SK-N-SH (cell line): ENCODE results near the gene C9orf50. TPM values are rescaled to one million over a fixed set of nuclear protein-coding genes. Genes with fewer than 3 reads are reported as not detected.

Experiments
- CTCF ChIA-PET: fragments of 300-600, 350-600 bp; formaldehyde crosslinking; extraction: SDS; loops from one replicate; lab custom pipeline; 2021; lab: Yijun Ruan, JAX
- POLR2A ChIA-PET: fragments of 350-600 bp; sonication (Branson Sonifier 250); formaldehyde crosslinking; extraction: SDS; loops from one replicate; lab custom pipeline; 2020; ENCODE audit warnings: antibody characterized with exemption, inconsistent platforms; lab: Yijun Ruan, JAX
- DNase-seq: peaks from one replicate; pipeline ENCODE4 v3.0.0; 2012
- H2AFZ ChIP-seq: fragments of 200-600 bp; sonication (generic); 2 replicates; pipeline ENCODE4 v1.8.1; 2016; ENCODE audit warnings: antibody characterized with exemption, mild to moderate bottlenecking, low read depth
- H3F3A ChIP-seq: fragments of 200-600 bp; sonication (generic); replicated peaks from 2 replicates; pipeline ENCODE3; 2016; ENCODE audit warnings: antibody characterized with exemption, mild to moderate bottlenecking; ENCODE audit not compliant: insufficient read depth
- H3K27ac ChIP-seq, 2 experiments: fragments of 200-500 bp in 1 of 2; fragments of 200-600 bp in 1 of 2; sonication (Bioruptor generic) in 1 of 2; sonication (generic), shearing (Covaris generic) in 1 of 2; 2 replicates each; pipeline versions ENCODE4 v1.5.1 to v1.6.1; 2014 to 2016; ENCODE audit warnings: low read depth in 2 of 2, inconsistent platforms in 1 of 2, low read length in 1 of 2, mild to moderate bottlenecking in 1 of 2, mixed read lengths in 1 of 2
- H3K27me3 ChIP-seq: fragments of 200-600 bp; sonication (generic), shearing (Covaris generic); 2 replicates; pipeline ENCODE4 v1.6.1; 2016; ENCODE audit warnings: mixed run types; ENCODE audit not compliant: insufficient read depth
- H3K36me3 ChIP-seq, 2 experiments: fragments of 200-500 bp in 1 of 2; fragments of 200-600 bp in 1 of 2; sonication (Bioruptor generic) in 1 of 2; sonication (generic) in 1 of 2; replicated peaks in 1 of 2; 2 replicates each; pipeline versions ENCODE3 to v1.5.1; 2014 to 2016; ENCODE audit warnings: low read length in 1 of 2, mild to moderate bottlenecking in 1 of 2; ENCODE audit not compliant: insufficient read depth in 2 of 2, control insufficient read depth in 1 of 2
- H3K4me1 ChIP-seq, 2 experiments: fragments of 200-500 bp in 1 of 2; fragments of 200-600 bp in 1 of 2; sonication (Bioruptor generic) in 1 of 2; sonication (generic), shearing (Covaris generic) in 1 of 2; 2 replicates each; pipeline versions ENCODE4 v1.5.1 to v1.6.1; 2014 to 2016; ENCODE audit warnings: low read depth in 1 of 2, low read length in 1 of 2, mixed run types in 1 of 2; ENCODE audit not compliant: insufficient read depth in 2 of 2, control insufficient read depth in 1 of 2
- H3K4me2 ChIP-seq: fragments of 200-600 bp; sonication (generic), shearing (Covaris generic); 2 replicates; pipeline ENCODE4 v1.6.1; 2017; ENCODE audit warnings: mixed run types
- H3K4me3 ChIP-seq, 2 experiments: fragments of 200-500 bp in 1 of 2; fragments of 200-600 bp in 1 of 2; sonication (Bioruptor generic) in 1 of 2; sonication (generic), shearing (Covaris generic) in 1 of 2; 2 replicates each; pipeline versions ENCODE4 v1.5.1 to v1.8.1; 2014 to 2016; ENCODE audit warnings: low read depth in 2 of 2, inconsistent platforms in 1 of 2, low read length in 1 of 2, mild to moderate bottlenecking in 1 of 2, mixed read lengths in 1 of 2, moderate library complexity in 1 of 2
- H3K79me2 ChIP-seq: fragments of 200-600 bp; sonication (generic); 2 replicates; pipeline ENCODE4 v1.8.1; 2017; ENCODE audit warnings: mild to moderate bottlenecking; ENCODE audit not compliant: insufficient read depth
- H3K9ac ChIP-seq: fragments of 200-600 bp; sonication (generic); 2 replicates; pipeline ENCODE4 v1.6.1; 2017; ENCODE audit warnings: mixed run types
- H3K9me2 ChIP-seq: fragments of 200-600 bp; sonication (generic); 2 replicates; pipeline ENCODE4 v1.6.1; 2017; ENCODE audit warnings: mixed run types
- H3K9me3 ChIP-seq: fragments of 200-600 bp; sonication (generic); 2 replicates; pipeline ENCODE4 v1.6.1; 2017; ENCODE audit warnings: mixed run types, mild to moderate bottlenecking, moderate library complexity
- H4K20me1 ChIP-seq: fragments of 200-600 bp; sonication (generic); 2 replicates; pipeline ENCODE4 v1.6.1; 2017; ENCODE audit warnings: mild to moderate bottlenecking, mixed run types; ENCODE audit not compliant: insufficient read depth
- ELF1 ChIP-seq: IDR thresholded peaks from 2 replicates; pipeline ENCODE4 v1.4.0; 2012
- EZH2phosphoT487 ChIP-seq: fragments of 200-600 bp; sonication (generic); IDR thresholded peaks from 2 replicates; pipeline ENCODE4 v1.6.1; 2017; ENCODE audit warnings: low read depth, mixed run types, mild to moderate bottlenecking, antibody characterized with exemption, moderate library complexity, borderline replicate concordance
- FOSL2 ChIP-seq: IDR thresholded peaks from 2 replicates; pipeline ENCODE4 v1.4.0; 2012; ENCODE audit warnings: low read depth, mild to moderate bottlenecking, moderate library complexity, borderline replicate concordance
- FOXJ3 ChIP-seq: sonication (generic); formaldehyde crosslinking; IDR thresholded peaks from 2 replicates; pipeline ENCODE4 v1.5.1; 2020; ENCODE audit warnings: mild to moderate bottlenecking, missing genetic modification reagents
- FOXM1 ChIP-seq: IDR thresholded peaks from 2 replicates; pipeline ENCODE4 v1.4.0; 2012; ENCODE audit warnings: low read depth, mild to moderate bottlenecking
- GABPA ChIP-seq: IDR thresholded peaks from 2 replicates; pipeline ENCODE4 v1.4.0; 2012; ENCODE audit warnings: low read depth, mild to moderate bottlenecking
- MEF2A ChIP-seq: IDR thresholded peaks from 2 replicates; pipeline ENCODE4 v1.4.0; 2012; ENCODE audit warnings: low read depth, borderline replicate concordance
- NRF1 ChIP-seq: IDR thresholded peaks from 2 replicates; pipeline ENCODE4 v1.6.1; 2012; ENCODE audit warnings: low read depth, mild to moderate bottlenecking, low read length
- POLR2AphosphoS5 ChIP-seq: IDR thresholded peaks from 2 replicates; pipeline ENCODE4 v1.6.1; 2012; ENCODE audit warnings: low read depth, low read length
- SIN3A ChIP-seq: IDR thresholded peaks from 2 replicates; pipeline ENCODE4 v1.6.1; 2012; ENCODE audit warnings: low read depth, mild to moderate bottlenecking, low read length, moderate library complexity, borderline replicate concordance
- TAF1 ChIP-seq: IDR thresholded peaks from 2 replicates; pipeline ENCODE4 v1.6.1; 2012; ENCODE audit warnings: low read depth, mild to moderate bottlenecking, low read length, moderate library complexity, borderline replicate concordance
- WGBS: methylation state at CpG from one replicate; pipeline ENCODE4 v1.1.6; 2017; ENCODE audit warnings: low lambda C conversion rate; 5-methylcytosine and 5-hydroxymethylcytosine counted together
- polyA plus RNA-seq, 3 experiments: library from polyadenylated mRNA; depleted of rRNA; stranded (reverse); fragments of >200 nt; gene quantifications; 2 replicates each; pipeline ENCODE4 v1.2.3, GENCODE V29; 2012
- TF ChIP-seq, protein P1 (sequence below): fragments of 150-350 bp; IDR thresholded peaks from 2 replicates; pipeline ENCODE4 v1.6.1; 2017; ENCODE audit warnings: antibody characterized with exemption, low read length, low read depth, borderline replicate concordance
- TF ChIP-seq, protein P2 (sequence below): fragments of 150-350 bp; IDR thresholded peaks from 2 replicates; pipeline ENCODE4 v1.6.1; 2016; ENCODE audit warnings: mild to moderate bottlenecking, low read depth, low read length
- TF ChIP-seq, protein P3 (sequence below): IDR thresholded peaks from 2 replicates; pipeline ENCODE4 v1.4.0; 2012; ENCODE audit warnings: low read depth, borderline replicate concordance

The C9orf50 gene
- polyA plus RNA-seq, 1 of the 3 experiments (the other 2 are of a cell fraction): 0.30 TPM

DNA sequence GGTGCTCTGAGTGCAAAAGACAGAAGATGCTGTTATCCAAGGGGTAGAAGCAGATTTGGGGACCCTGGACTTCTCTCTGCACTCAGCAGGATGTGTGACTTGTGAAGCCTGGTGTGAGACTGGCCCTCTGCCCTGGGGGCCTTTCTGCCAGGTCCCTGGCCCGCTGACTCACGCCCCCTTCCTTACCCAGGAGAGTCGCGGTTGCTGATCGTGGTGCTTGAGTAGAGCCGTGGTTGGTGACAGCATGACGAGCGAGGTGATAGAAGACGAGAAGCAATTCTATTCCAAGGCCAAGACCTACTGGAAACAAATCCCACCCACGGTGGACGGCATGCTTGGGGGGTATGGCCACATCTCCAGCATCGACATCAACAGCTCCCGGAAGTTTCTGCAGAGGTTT, 11.6 kb upstream of the C9orf50 start:
- H3K27ac ChIP-seq: no peak overlapping the region; a peak in 1 of 4 replicates
- WGBS: 91% methylated on average over 13 of the region's 13 CpGs

DNA sequence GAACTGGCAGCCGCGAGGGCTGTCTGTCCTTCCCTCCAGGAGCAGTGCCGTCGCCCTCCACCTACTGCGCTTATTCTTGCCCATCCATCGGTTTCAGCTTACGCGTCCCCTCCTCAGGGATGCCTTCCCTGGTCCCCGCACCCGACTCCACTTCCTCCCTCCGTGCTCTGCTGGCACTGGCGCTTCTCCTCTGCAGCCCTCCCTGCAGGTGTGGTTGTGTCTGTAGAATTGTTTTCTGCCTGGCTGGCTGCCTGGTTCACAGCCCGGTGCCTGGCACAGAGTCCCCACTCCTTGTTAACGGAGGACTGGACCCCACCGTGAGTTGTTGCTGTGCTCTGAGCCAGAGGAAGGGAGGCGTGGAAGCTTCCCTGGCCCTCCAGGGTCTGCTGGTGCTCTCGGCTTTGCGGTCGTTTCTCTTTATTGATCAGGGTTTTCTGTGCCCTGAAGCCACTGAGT, 10.8 kb upstream of the C9orf50 start:
- Histone ChIP-seq H3K27me3 (no peaks in the 10 kb centered on the region), H4K20me1 (peaks cover 74% of the 10 kb centered on the region), H3K79me2 (peaks cover 91% of the 10 kb centered on the region), H3K9me3 (no peaks in the 10 kb centered on the region), H3K4me2 (no peak overlapping the region), H3K27ac (no peak overlapping the region; a peak in 1 of 4 replicates), H3K9me2 (no peaks in the 10 kb centered on the region), H3F3A (peaks cover 2% of the 10 kb centered on the region), H3K36me3 (peaks cover 17 to 31% of the 10 kb centered on the region in 2 experiments), H3K9ac (no peak overlapping the region), H3K4me3 (no peak overlapping the region), H2AFZ (no peak overlapping the region), H3K4me1 (peaks cover 18 to 34% of the 10 kb centered on the region in 2 experiments; a peak in 2 of 4 replicates)
- POLR2A ChIA-PET: no interaction called here
- CTCF ChIA-PET: interaction anchor here (0.8 to 12.8 kb wide), 6 partner anchors 9 to 491 kb away, joined by 3 to 212 read pairs (median 3); partner anchors contain the start of genes ASB6 and C9orf50
- TF ChIP-seq, protein P1, sequence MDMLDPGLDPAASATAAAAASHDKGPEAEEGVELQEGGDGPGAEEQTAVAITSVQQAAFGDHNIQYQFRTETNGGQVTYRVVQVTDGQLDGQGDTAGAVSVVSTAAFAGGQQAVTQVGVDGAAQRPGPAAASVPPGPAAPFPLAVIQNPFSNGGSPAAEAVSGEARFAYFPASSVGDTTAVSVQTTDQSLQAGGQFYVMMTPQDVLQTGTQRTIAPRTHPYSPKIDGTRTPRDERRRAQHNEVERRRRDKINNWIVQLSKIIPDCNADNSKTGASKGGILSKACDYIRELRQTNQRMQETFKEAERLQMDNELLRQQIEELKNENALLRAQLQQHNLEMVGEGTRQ: no peak
- 86% methylated on average over 18 of the region's 19 CpGs for WGBS
- DNase-seq: no peak

More for the DNA sequence above, 11.6 kb upstream of the C9orf50 start:
- Histone ChIP-seq H3K36me3 (peaks cover 17 to 38% of the 10 kb centered on the region in 2 experiments), H4K20me1 (peaks cover 74% of the 10 kb centered on the region), H3K4me2 (no peak overlapping the region), H2AFZ (no peak overlapping the region), H3K4me3 (no peak overlapping the region), H3K9ac (no peak overlapping the region), H3F3A (peaks cover 3% of the 10 kb centered on the region), H3K9me3 (no peaks in the 10 kb centered on the region), H3K4me1 (peaks cover 17 to 26% of the 10 kb centered on the region in 2 experiments; a peak in 2 of 4 replicates), H3K27me3 (no peaks in the 10 kb centered on the region), H3K79me2 (peaks cover 83% of the 10 kb centered on the region), H3K9me2 (no peaks in the 10 kb centered on the region)
- ChIA-PET POLR2A (no interaction called here), CTCF (interaction anchor here (1.2 to 2.1 kb wide), 2 partner anchors 158 to 501 kb away, joined by 3 to 8 read pairs; no protein-coding TSS in a partner anchor)
- TF ChIP-seq FOSL2 (no peak), FOXJ3 (CRISPR knock-in tag) (no peak), TAF1 (no peak)
- TF ChIP-seq, protein P2, sequence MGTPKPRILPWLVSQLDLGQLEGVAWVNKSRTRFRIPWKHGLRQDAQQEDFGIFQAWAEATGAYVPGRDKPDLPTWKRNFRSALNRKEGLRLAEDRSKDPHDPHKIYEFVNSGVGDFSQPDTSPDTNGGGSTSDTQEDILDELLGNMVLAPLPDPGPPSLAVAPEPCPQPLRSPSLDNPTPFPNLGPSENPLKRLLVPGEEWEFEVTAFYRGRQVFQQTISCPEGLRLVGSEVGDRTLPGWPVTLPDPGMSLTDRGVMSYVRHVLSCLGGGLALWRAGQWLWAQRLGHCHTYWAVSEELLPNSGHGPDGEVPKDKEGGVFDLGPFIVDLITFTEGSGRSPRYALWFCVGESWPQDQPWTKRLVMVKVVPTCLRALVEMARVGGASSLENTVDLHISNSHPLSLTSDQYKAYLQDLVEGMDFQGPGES: no peak
- DNase-seq: no peak

DNA sequence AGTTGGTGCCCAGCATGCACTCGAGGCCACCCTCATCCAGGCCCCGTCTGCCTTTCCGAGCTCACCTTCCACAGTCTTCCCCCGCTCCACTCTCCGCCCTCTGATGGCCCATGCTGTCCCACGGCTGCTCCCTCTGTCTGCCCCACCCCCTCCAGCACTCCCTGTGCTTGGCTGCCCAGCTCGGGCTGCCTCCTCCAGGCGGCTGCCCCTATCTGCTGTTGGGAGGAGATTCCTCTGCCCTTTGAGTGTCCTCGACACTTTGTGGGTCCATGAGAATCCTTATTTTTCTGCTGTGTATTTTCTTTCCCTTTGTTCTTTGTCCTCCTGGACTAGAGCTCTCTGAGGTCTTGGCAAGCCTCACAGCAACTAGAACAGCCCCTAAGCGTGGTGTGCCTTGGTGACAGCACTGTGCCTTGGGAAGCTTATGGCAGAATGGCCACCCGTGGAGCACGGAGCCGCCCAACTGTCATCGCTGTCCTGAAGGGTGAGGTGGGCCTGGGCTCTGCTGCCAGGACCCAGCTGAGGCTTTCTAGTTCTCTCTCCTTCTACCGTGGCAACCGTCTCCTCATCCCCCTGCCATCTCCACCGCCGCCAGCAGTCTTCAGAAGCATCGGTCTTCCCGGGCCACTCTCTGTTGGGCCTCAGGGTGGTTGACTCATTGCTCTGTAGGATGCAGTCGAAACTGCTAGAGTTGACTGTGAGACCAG, 10.2 kb upstream of the C9orf50 start:
- ChIA-PET CTCF (interaction anchor here (0.8 to 12.8 kb wide), 10 partner anchors 8 to 500 kb away, joined by 3 to 212 read pairs (median 5); partner anchors contain the start of genes ASB6 and C9orf50), POLR2A (interaction anchor here (1.0 to 1.6 kb wide), 2 partner anchors 9 to 11 kb away, joined by 5 to 8 read pairs; partner anchors contain the start of gene C9orf50)
- Histone ChIP-seq H3K79me2 (peaks cover 97% of the 10 kb centered on the region), H3K4me2 (no peak overlapping the region), H3K9ac (no peak overlapping the region), H3K4me3 (no peak overlapping the region), H3K27ac (peak overlapping the region in 1 of 2 experiments; percentile 11; a peak in 1 of 4 replicates), H3K4me1 (peaks cover 18 to 36% of the 10 kb centered on the region in 2 experiments; a peak in 2 of 4 replicates), H3K9me3 (no peaks in the 10 kb centered on the region), H3K9me2 (no peaks in the 10 kb centered on the region), H3K36me3 (peaks cover 17 to 29% of the 10 kb centered on the region in 2 experiments), H2AFZ (no peak overlapping the region), H3K27me3 (no peaks in the 10 kb centered on the region), H3F3A (peaks cover 6% of the 10 kb centered on the region), H4K20me1 (peaks cover 74% of the 10 kb centered on the region)
- WGBS: 74% methylated on average over 19 of the region's 21 CpGs
- no peak for DNase-seq
- TF ChIP-seq, protein P3, sequence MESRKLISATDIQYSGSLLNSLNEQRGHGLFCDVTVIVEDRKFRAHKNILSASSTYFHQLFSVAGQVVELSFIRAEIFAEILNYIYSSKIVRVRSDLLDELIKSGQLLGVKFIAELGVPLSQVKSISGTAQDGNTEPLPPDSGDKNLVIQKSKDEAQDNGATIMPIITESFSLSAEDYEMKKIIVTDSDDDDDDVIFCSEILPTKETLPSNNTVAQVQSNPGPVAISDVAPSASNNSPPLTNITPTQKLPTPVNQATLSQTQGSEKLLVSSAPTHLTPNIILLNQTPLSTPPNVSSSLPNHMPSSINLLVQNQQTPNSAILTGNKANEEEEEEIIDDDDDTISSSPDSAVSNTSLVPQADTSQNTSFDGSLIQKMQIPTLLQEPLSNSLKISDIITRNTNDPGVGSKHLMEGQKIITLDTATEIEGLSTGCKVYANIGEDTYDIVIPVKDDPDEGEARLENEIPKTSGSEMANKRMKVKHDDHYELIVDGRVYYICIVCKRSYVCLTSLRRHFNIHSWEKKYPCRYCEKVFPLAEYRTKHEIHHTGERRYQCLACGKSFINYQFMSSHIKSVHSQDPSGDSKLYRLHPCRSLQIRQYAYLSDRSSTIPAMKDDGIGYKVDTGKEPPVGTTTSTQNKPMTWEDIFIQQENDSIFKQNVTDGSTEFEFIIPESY: no peak
- TF ChIP-seq FOXJ3 (CRISPR knock-in tag): no peak
- no peak for TF ChIP-seq SIN3A
- TF ChIP-seq NRF1: no peak
- no peak for TF ChIP-seq ELF1
- no peak for TF ChIP-seq GABPA
- TF ChIP-seq EZH2phosphoT487: no peak
- TF ChIP-seq MEF2A: no peak
- no peak for TF ChIP-seq FOSL2
- TF ChIP-seq POLR2AphosphoS5: no peak
- TF ChIP-seq FOXM1: no peak
